PC-3 (cell line): ENCODE data around the gene DDX19B.

Experiments
- CTCF ChIP-seq: fragments of 300-600 bp; sonication (generic); conservative IDR thresholded peaks from 2 replicates; pipeline ENCODE4 v1.5.1; 2017; ENCODE audit warnings: antibody characterized with exemption, low read depth, mild to moderate bottlenecking, low read length
- EZH2 ChIP-seq: fragments of 300-600 bp; sonication (generic); IDR thresholded peaks from one replicate; pipeline ENCODE4 v1.6.1; 2017; ENCODE audit warnings: antibody characterized with exemption, mild to moderate bottlenecking, low read length; ENCODE audit not compliant: unreplicated experiment
- EZH2phosphoT487 ChIP-seq: fragments of 300-600 bp; sonication (generic); IDR thresholded peaks from 2 replicates; pipeline ENCODE4 v1.6.1; 2018; ENCODE audit warnings: mild to moderate bottlenecking, antibody characterized with exemption, low read length, borderline replicate concordance

- no peak for TF ChIP-seq CTCF
- TF ChIP-seq EZH2: no peak
- TF ChIP-seq EZH2phosphoT487: no peak
Observed at GRCh38 chr16:70377782-70378181, 78.8 kb downstream of the DDX19B start.
